Epidermal melanocyte (primary cell): ENCODE results near the gene CEACAM18.
"Not testable (repeated sequence)": the region's sequence is repeated elsewhere in the genome, so short reads cannot be mapped to it uniquely, and the experiment has no call there.

Experiments
- DNase-seq: peaks from one replicate; pipeline ENCODE4 v3.0.0; 2011; ENCODE audit warnings: low spot score; ENCODE audit not compliant: insufficient read length

Gene CEACAM18

DNA sequence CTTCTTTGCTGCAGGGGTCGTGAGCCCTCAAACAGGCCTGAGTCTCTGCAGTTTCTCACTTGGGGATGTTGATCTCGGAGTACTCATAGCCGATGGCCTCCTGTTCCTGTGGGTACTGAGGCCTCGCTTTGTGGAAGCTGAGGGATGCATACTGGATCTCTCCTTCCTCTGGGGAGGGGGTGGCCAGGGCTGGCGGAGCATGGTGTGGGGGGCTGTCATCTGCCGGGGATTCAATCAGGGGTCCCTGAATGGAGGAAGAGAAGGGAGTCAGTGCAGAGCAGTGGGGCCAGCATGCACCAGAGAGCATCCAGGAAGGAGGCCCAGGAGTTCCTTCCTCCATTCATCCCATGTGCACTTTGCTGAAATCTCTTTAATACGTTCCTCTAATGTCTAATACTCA lies 13.2 kb downstream of the CEACAM18 start:
- no peak for DNase-seq

DNA sequence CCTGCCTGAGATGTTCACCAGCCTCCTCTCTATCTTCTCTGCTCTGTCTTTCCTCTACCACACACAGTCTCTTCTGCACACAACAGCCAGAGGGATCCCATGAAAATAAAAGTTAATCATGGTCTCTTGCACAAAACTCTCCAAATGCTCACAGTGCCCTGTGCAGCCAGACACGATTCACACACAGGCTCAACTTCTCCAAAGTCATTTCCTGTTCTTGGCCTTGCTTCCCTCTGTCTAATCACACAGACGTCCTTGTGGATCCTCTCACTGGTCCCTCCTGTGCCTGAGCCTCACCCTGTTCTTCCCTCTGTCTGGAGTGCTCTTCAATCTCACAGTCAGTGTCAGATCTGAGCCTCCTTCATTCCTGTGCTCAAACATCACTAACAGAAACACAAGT lies 15.4 kb downstream of the CEACAM18 start:
- DNase-seq: no peak

DNA sequence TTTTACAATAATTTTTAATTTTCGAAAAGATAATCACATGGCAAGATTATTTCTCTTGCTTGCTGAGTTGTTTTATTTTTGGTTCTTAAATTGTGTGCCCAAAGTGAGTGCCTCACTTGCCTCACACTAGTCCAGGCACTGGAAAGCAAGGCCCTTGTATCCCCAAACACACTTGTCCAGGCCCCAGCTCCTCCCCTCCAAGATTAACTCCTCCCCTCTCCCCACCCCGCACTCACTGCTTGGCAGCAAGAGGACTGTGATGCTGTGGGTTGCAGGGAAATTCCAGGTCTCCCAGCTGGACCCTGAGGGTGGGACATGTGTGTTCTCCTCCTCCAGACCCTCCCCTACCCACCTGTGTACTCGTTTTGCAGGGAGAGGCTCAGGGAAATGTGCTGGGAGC lies 19.3 kb downstream of the CEACAM18 start:
- DNase-seq: no peak

GRCh38 chr19:51500931-51501330 lies 22.6 kb downstream of the CEACAM18 start:
- not testable (repeated sequence) for DNase-seq

DNA sequence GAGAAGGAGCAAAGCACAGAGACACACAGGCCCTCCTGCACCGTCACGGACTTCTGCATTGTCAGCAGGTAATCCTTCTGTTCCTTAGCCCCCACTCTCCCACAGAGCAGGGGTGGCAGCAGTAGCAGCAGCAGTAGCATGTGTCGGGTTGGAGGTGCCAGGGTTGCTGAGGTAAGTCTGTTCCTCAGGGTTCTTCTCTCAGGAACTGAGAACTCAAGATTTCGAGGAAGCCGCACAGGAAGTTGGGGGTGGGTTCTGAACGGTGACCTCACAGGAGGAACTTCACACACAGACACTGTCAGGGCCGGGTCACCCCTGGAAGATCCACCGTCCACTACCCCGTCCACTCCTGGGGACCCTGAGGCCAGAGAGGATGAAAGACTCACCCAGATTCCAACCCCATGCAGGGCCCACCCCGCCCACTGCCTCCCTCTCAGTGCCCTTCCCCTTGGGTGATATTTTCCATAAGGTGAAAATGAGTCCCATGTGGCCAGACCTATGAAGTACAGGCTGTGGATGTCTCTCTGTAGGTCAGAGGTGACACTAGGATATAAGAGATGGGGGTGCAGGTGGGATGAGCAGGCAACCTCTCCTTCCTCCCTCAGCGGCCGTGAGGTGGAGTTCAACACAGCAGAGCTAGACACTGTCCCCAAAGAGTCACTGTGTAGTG lies 23.4 kb downstream of the CEACAM18 start, which contains the start of gene SIGLEC12:
TSS of gene SIGLEC12 (minus strand) at position 207 of the 670 bp plus-strand sequence. CDS start at position 140, 67 bp downstream.
- DNase-seq: no peak

DNA sequence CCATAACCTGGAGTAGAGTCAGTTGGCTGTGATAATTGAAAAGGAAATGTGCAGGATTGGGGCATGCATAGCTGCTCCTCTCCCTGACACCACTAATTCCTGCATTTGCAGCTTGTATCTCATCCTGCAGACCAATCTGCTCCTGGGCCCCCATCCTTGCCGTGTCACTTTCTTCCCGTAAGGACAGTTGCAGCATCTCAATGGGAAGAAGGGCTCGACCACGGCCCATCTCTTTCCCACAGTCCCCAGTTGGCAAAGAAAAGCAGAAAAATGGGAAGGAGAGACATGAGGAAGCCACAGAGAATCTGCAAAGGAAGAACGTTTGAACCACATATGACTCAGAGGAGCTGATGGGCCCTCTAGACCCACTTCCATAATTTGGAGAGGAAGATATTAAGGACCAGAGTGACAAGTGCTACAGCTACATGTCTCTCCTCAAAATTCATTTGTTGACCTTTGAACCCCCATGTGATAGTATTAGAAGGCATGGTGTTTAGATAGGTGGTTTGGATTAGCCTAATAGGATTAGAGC lies 25.0 kb downstream of the CEACAM18 start:
- DNase-seq: no peak

- DNase-seq: no peak
These were observed 25.6 kb downstream of the CEACAM18 start for GRCh38 chr19:51503896-51504295.

DNA sequence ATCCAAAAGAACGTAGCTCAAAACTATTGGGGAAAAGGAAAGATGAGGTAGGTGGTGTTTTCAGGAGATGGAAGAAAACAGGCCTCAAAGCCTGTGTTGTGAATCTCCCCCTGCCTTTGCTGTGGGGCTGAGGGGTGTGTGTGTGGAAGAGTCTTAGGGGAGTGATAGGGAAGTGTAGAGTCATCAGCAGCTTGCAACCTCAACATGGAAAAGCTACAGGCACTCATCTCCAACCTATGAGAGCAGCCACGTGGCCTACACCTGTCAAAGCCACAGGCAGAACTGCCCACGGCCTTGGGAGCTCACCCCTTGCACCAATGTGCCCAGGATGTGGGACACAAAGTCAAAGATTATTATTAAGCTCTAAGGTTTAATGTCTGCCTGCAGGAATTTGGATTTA lies 27.6 kb downstream of the CEACAM18 start:
- DNase-seq: no peak

GRCh38 chr19:51507192-51507591 lies 28.9 kb downstream of the CEACAM18 start:
- no peak for DNase-seq

- DNase-seq: no peak
These were observed 29.3 kb downstream of the CEACAM18 start for GRCh38 chr19:51507640-51508058.

DNA sequence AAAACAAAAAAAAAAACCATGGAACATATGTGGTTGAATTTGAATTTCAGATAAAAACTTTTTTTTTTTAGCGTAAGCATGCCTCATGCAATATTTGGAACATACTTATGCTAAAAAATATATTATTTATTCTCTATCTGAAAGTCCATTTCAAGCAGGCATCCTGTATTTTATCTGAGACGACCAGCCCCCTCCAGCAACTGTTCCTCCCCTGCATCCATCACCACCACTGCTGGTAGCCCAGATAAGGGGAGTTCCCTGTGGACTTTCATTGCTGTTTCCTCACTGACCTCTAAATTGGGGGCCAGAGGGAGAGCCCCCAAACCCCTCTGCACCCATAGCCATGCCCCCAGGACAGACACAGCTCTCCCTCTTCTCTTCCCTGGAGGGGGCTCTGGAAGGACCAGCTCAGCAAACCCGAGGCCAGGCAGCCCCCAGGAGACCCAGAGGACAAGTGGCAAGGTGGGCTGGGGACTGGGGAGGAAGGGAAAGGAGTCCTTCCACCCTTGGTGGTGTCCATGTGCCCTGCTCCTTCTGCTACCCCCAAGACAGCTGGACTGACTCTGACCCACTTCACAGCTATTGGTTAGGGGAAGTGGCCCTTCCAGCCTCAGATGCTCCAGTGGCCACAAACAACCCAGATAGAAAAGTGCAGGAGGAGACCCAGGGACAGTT lies 29.9 kb downstream of the CEACAM18 start:
- no peak for DNase-seq

DNA sequence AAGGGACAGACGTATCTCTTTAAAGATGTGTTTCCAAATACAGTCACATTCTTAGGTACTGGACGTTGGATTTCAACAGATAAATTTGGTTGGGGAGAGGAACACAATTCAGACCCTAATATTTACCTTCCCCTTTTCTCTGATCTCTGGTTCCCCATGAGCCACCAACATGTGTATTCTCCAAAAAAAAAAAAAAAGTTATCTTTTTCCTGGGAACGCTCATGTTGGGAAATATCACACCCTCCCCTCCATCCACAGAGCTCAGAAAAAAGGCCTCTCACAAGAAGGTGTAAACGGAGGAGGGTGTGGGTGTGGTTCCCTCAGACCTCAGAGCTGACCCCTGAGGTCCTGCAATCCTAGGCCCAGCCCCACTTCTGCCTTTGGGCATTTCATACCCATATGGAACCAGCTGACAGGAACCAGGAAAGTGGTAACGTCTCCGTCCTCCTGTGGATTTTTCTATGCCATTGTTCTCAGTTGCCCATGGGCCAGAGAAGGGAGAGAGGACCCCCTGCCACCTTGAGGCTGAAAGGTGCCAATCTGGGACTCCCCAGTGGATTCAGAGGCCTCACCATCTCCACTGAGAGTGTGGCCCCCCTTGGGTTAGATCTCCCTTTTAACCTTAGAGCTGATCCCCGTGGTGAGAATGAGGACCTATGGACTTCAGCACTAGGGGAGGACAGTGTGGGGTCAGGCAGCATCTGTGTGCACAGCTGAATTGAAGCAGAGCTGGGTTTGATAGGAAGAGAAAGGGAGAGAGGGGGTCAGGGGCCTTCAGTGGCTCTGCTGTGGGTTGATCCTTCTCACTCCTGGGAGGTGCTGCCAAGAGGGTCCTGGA lies 31.7 kb downstream of the CEACAM18 start:
- DNase-seq: no peak

- no peak for DNase-seq
These were observed 33.0 kb downstream of the CEACAM18 start for GRCh38 chr19:51511353-51511752.

DNA sequence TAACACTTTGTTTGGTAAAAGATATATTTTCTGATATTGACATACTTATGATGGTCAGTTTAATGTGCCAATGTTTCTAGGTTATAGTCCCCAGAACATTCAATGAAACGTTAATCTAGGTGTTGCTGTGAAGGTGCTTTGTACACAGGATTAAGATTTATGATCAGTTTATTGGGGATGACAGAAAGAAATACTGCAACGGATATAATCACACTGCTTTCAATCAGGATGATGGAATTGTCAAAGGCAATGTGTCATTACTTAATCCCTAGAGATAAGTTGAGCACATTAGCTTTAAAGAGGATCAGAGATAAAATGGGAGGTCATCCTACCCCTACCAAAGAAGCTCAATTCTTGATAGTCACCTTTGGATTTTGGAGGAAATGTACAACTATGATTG lies 35.6 kb downstream of the CEACAM18 start:
- no peak for DNase-seq

DNA sequence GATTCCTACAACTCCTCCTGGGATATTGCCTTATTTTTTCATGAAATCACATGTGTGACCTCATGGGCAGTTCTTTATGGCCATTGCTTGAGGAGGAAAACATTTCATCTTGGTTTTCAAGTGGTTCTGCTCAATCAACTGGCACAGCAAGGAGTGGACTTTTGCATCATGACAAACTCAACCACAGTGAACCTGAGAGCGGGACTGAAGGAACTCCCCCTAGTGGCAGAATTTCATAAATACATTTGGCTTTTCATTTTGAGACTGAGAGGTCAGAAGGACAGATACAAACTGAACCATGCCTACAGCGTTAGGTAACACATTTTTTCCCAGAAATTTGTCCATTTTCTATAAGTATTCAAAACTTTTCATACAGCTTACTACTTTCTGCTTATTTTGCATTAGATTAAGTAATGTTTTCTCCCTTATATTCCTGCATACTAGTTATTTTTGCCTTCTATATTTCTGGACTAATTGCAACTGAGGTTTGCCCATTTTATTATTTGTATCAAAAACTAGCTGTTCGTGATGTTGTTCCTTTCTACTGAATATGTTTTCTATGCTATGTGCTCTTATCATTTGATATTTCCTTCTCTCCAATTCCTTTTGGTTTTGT lies 36.6 kb downstream of the CEACAM18 start:
- peak; percentile 39 for DNase-seq

DNA sequence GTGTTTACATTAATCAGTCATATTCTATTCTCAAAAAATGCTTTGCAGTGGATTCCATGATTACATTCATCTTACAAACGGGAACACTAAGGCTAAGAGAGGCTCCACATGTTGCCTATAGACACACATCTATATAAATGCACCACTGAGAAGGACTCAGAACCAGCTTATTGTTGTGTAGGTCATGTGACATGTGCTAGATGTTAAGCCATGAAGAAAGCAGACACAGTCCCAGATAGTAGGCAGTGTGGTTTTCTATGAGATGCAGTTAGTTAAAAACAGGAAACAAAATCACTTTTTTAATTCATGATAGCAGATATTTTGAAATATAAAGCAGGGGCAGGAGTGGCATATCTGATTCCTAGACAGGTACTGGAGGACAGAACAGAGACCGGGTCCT lies 42.4 kb downstream of the CEACAM18 start:
- DNase-seq: no peak

- DNase-seq: no peak
These were observed 43.0 kb downstream of the CEACAM18 start for GRCh38 chr19:51521357-51521756.

- DNase-seq: no peak
These were observed 43.4 kb downstream of the CEACAM18 start for GRCh38 chr19:51521781-51522180.

- no peak for DNase-seq
These were observed 46.4 kb downstream of the CEACAM18 start for GRCh38 chr19:51524666-51525264.

GRCh38 chr19:51525651-51526050 lies 47.3 kb downstream of the CEACAM18 start:
- no peak for DNase-seq

- DNase-seq: no peak
These were observed 51.0 kb downstream of the CEACAM18 start for GRCh38 chr19:51529301-51529700.
